Astrocyte (in vitro differentiated cells and primary cell): ENCODE measurements around the gene CARD14. TPM values are rescaled to one million over a fixed set of nuclear protein-coding genes. Genes with fewer than 3 reads are reported as not detected.
A peak's percentile ranks its signal among the peaks of the same experiment; 100 is the strongest.

ENCODE experiments used
- DNase-seq: peaks from one replicate; pipeline ENCODE4 v3.0.0-alpha.2; 2010; ENCODE audit warnings: low read depth
- FAIRE-seq: peaks from 2 replicates; lab custom pipeline; 2011; peaks lifted over from hg19 to GRCh38; lab: Jason Lieb, UNC
- H2AFZ ChIP-seq: 2 replicates; pipeline ENCODE4 v1.6.0; 2012; ENCODE audit warnings: low read depth, low read length, inconsistent platforms
- H3K27ac ChIP-seq: 2 replicates; pipeline ENCODE4 v1.5.1; 2011; ENCODE audit warnings: low read depth, low read length, inconsistent platforms
- H3K27me3 ChIP-seq: 2 replicates; pipeline ENCODE4 v1.6.0; 2011; ENCODE audit warnings: low read length, inconsistent platforms; ENCODE audit not compliant: insufficient read depth
- H3K36me3 ChIP-seq: 2 replicates; pipeline ENCODE4 v1.5.1; 2011; ENCODE audit warnings: low read length, inconsistent platforms; ENCODE audit not compliant: insufficient read depth
- H3K4me1 ChIP-seq: 2 replicates; pipeline ENCODE4 v1.5.1; 2011; ENCODE audit warnings: low read length, inconsistent platforms; ENCODE audit not compliant: insufficient read depth
- H3K4me2 ChIP-seq: 2 replicates; pipeline ENCODE4 v1.6.0; 2012; ENCODE audit warnings: low read length, inconsistent platforms
- H3K4me3 ChIP-seq: 2 replicates; pipeline ENCODE4 v1.5.1; 2011; ENCODE audit warnings: low read depth, mild to moderate bottlenecking, low read length, inconsistent platforms; ENCODE audit not compliant: insufficient read depth
- H3K79me2 ChIP-seq: 2 replicates; pipeline ENCODE4 v1.6.0; 2012; ENCODE audit warnings: mild to moderate bottlenecking, low read length, inconsistent platforms; ENCODE audit not compliant: insufficient read depth
- H3K9ac ChIP-seq: 2 replicates; pipeline ENCODE4 v1.6.0; 2012; ENCODE audit warnings: mild to moderate bottlenecking, low read length, inconsistent platforms
- H3K9me3 ChIP-seq: 2 replicates; pipeline ENCODE4 v1.5.1; 2012; ENCODE audit warnings: low read depth, mild to moderate bottlenecking, low read length, inconsistent platforms; ENCODE audit not compliant: insufficient read depth
- H4K20me1 ChIP-seq: 2 replicates; pipeline ENCODE4 v1.6.0; 2012; ENCODE audit warnings: low read length, inconsistent platforms; ENCODE audit not compliant: insufficient read depth
- H3K27ac Mint-ChIP-seq: one replicate; pipeline ENCODE4 v1.8.0; 2021; ENCODE audit warnings: mild to moderate bottlenecking, mixed read lengths; ENCODE audit not compliant: unreplicated experiment
- H3K27me3 Mint-ChIP-seq: one replicate; pipeline ENCODE4 v1.8.0; 2021; ENCODE audit warnings: low read depth, mixed read lengths; ENCODE audit not compliant: unreplicated experiment
- H3K36me3 Mint-ChIP-seq: one replicate; pipeline ENCODE4 v1.8.0; 2021; ENCODE audit warnings: low read depth, mixed read lengths; ENCODE audit not compliant: unreplicated experiment
- H3K4me1 Mint-ChIP-seq: one replicate; pipeline ENCODE4 v1.8.0; 2021; ENCODE audit warnings: low read depth, mixed read lengths; ENCODE audit not compliant: unreplicated experiment
- H3K4me3 Mint-ChIP-seq: one replicate; pipeline ENCODE4 v1.8.0; 2021; ENCODE audit warnings: mild to moderate bottlenecking, moderate library complexity, mixed read lengths; ENCODE audit not compliant: unreplicated experiment
- H3K9me3 Mint-ChIP-seq: one replicate; pipeline ENCODE4 v1.8.0; 2021; ENCODE audit warnings: mild to moderate bottlenecking, mixed read lengths; ENCODE audit not compliant: unreplicated experiment
- EZH2 ChIP-seq: IDR thresholded peaks from 2 replicates; pipeline ENCODE4 v1.6.1; 2012; ENCODE audit warnings: mild to moderate bottlenecking, low read length, inconsistent platforms; ENCODE audit not compliant: insufficient read depth
- total RNA-seq: library from RNA; stranded (reverse); gene quantifications from 2 replicates; pipeline ENCODE4 v1.2.1, GENCODE V29; 2021
- TF ChIP-seq, protein P1 (sequence below): IDR thresholded peaks from 2 replicates; pipeline ENCODE4 v1.5.1; 2011; ENCODE audit warnings: low read depth, mild to moderate bottlenecking, inconsistent platforms, low read length, moderate library complexity; ENCODE audit not compliant: insufficient read depth

CARD14 gene
- total RNA-seq, 1 donor from 2014 or later, result not detected

DNA sequence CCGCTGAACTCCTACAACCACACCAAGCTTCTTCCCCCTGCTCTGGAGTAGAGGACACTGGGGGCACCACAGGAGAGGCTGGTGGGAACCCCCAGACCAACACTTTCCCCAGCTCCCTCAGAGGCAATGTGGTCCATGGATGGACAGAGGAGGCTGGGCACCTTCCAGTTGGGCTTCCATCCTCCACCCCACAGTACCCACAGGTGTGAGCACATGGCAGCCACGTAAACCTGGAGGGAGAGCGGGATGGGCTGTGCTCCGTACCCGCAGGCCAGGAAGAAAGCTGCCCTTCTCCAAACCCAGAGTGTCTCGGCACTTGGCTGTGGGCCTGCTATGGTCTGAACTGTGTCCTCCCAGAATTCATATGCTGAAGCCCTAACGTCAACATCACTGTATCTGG is 48.6 kb downstream of the CARD14 start:
- Mint-ChIP-seq H3K27ac (no peak overlapping the region), H3K36me3 (peaks cover 13% of the 10 kb centered on the region), H3K4me3 (peak overlapping the region; percentile 50), H3K4me1 (peaks cover 3% of the 10 kb centered on the region), H3K9me3 (no peaks in the 10 kb centered on the region), H3K27me3 (no peaks in the 10 kb centered on the region)
- no peaks in the 10 kb centered on the region for H3K9me3 ChIP-seq
- H2AFZ ChIP-seq, result no peak overlapping the region
- H3K9ac ChIP-seq, result no peak overlapping the region
- H3K27ac ChIP-seq, result no peak overlapping the region
- no peak for TF ChIP-seq EZH2
- TF ChIP-seq, protein P1, sequence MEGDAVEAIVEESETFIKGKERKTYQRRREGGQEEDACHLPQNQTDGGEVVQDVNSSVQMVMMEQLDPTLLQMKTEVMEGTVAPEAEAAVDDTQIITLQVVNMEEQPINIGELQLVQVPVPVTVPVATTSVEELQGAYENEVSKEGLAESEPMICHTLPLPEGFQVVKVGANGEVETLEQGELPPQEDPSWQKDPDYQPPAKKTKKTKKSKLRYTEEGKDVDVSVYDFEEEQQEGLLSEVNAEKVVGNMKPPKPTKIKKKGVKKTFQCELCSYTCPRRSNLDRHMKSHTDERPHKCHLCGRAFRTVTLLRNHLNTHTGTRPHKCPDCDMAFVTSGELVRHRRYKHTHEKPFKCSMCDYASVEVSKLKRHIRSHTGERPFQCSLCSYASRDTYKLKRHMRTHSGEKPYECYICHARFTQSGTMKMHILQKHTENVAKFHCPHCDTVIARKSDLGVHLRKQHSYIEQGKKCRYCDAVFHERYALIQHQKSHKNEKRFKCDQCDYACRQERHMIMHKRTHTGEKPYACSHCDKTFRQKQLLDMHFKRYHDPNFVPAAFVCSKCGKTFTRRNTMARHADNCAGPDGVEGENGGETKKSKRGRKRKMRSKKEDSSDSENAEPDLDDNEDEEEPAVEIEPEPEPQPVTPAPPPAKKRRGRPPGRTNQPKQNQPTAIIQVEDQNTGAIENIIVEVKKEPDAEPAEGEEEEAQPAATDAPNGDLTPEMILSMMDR, result no peak
- no peaks in the 10 kb centered on the region for H3K36me3 ChIP-seq
- DNase-seq (no peak), FAIRE-seq (no peak)
- H3K4me3 ChIP-seq, result no peak overlapping the region
- no peaks in the 10 kb centered on the region for H3K79me2 ChIP-seq
- H3K4me1 ChIP-seq, result peaks cover 10% of the 10 kb centered on the region
- no peak overlapping the region for H3K4me2 ChIP-seq
- H4K20me1 ChIP-seq, result peaks cover 19% of the 10 kb centered on the region
- H3K27me3 ChIP-seq, result no peaks in the 10 kb centered on the region

DNA sequence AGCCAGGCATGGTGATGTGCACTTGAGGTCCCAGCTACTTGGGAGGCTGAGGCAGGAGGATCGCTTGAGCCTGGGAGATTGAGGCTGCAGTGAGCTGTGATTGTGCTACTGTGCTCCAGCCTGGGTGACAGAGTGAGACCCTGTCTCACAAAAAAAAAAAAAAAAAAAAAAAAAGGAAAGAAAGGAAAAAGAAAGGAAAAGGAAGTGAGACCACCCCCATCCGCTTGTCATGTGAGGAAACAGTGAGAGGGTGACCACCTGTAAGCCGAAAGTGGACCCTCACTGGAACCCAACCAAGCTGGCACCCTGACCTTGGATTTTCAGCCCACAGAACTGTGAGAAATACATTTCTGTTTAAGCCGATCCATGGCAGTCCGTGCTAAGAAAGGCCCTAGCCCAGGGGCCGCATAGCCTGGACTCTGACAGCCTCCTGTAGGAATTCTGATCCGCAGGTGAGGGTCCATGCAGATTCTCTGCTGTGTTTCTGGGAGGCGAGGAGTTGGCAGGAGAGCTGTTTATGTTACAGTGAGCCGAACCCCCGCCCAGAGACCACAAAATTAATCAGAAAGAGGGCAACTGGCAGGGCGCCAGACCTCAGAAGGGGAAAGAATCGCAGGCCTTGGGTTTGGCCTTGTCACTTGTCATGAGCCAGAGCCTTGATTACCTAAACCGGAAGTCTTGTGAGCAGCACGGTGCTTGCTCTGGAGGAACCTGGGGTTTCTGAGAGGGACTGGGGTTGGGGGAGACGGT is 49.4 kb downstream of the CARD14 start:
- Mint-ChIP-seq H3K9me3 (no peaks in the 10 kb centered on the region), H3K27ac (peak overlapping the region; percentile 68), H3K27me3 (no peaks in the 10 kb centered on the region), H3K4me1 (peaks cover 3% of the 10 kb centered on the region), H3K36me3 (peaks cover 13% of the 10 kb centered on the region), H3K4me3 (peak overlapping the region; percentile 88)
- H2AFZ ChIP-seq, result no peak overlapping the region
- no peaks in the 10 kb centered on the region for H3K27me3 ChIP-seq
- TF ChIP-seq EZH2, result no peak
- TF ChIP-seq, protein P1, result no peak
- H3K27ac ChIP-seq, result no peak overlapping the region
- DNase-seq (peak; percentile 84), FAIRE-seq (peak; percentile 55)
- peaks cover 10% of the 10 kb centered on the region for H3K4me1 ChIP-seq
- H3K9me3 ChIP-seq, result no peaks in the 10 kb centered on the region
- no peaks in the 10 kb centered on the region for H3K36me3 ChIP-seq
- peak overlapping the region; percentile 72 for H3K9ac ChIP-seq
- H4K20me1 ChIP-seq, result peaks cover 19% of the 10 kb centered on the region
- no peaks in the 10 kb centered on the region for H3K79me2 ChIP-seq
- peak overlapping the region; percentile 58 for H3K4me3 ChIP-seq
- H3K4me2 ChIP-seq, result peak overlapping the region; percentile 91

DNA sequence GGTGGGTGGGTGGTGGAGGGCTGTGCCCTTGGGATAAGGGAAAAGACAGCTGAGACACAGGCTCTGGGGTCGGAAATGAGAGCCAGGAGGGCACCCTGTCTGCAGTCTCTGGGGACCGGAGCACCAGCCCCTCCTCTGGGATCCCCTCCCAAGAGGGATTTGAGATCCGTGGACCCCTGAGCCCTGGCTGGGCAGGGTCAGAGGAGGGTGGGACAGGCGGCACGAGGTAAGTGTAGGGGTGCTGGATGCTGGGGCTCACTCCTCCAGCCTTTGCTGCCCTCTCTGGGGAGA is 49.9 kb downstream of the CARD14 start:
- H3K27me3 ChIP-seq, result no peaks in the 10 kb centered on the region
- H3K36me3 Mint-ChIP-seq, result peaks cover 13% of the 10 kb centered on the region
- FAIRE-seq, result no peak
- peak overlapping the region; percentile 58 for H3K4me3 ChIP-seq
- peak overlapping the region; percentile 91 for H3K4me2 ChIP-seq
- peak overlapping the region; percentile 88 for H3K4me3 Mint-ChIP-seq
- no peaks in the 10 kb centered on the region for H3K36me3 ChIP-seq
- peak overlapping the region; percentile 64 for H2AFZ ChIP-seq
- peak overlapping the region; percentile 68 for H3K27ac Mint-ChIP-seq
- H3K27me3 Mint-ChIP-seq, result no peaks in the 10 kb centered on the region
- peak overlapping the region; percentile 72 for H3K9ac ChIP-seq
- DNase-seq, result no peak
- no peaks in the 10 kb centered on the region for H3K9me3 Mint-ChIP-seq
- peaks cover 3% of the 10 kb centered on the region for H3K4me1 Mint-ChIP-seq
- no peaks in the 10 kb centered on the region for H3K9me3 ChIP-seq
- H3K79me2 ChIP-seq, result no peaks in the 10 kb centered on the region
- peaks cover 10% of the 10 kb centered on the region for H3K4me1 ChIP-seq
- H4K20me1 ChIP-seq, result peaks cover 19% of the 10 kb centered on the region
- TF ChIP-seq, protein P1, result no peak
- TF ChIP-seq EZH2, result no peak
- no peak overlapping the region for H3K27ac ChIP-seq
